NCI-H1092 treated with DMSO at 0.1 percent for 48 hours (cell line): ENCODE results near the gene SLC25A47.
"Not testable (repeated sequence)": the region's sequence is repeated elsewhere in the genome, so short reads cannot be mapped to it uniquely, and the experiment has no call there.

Source experiments
- DNase-seq: peaks from one replicate; lab custom pipeline; 2025; lab: John Stamatoyannopoulos, UW

Gene SLC25A47

DNA sequence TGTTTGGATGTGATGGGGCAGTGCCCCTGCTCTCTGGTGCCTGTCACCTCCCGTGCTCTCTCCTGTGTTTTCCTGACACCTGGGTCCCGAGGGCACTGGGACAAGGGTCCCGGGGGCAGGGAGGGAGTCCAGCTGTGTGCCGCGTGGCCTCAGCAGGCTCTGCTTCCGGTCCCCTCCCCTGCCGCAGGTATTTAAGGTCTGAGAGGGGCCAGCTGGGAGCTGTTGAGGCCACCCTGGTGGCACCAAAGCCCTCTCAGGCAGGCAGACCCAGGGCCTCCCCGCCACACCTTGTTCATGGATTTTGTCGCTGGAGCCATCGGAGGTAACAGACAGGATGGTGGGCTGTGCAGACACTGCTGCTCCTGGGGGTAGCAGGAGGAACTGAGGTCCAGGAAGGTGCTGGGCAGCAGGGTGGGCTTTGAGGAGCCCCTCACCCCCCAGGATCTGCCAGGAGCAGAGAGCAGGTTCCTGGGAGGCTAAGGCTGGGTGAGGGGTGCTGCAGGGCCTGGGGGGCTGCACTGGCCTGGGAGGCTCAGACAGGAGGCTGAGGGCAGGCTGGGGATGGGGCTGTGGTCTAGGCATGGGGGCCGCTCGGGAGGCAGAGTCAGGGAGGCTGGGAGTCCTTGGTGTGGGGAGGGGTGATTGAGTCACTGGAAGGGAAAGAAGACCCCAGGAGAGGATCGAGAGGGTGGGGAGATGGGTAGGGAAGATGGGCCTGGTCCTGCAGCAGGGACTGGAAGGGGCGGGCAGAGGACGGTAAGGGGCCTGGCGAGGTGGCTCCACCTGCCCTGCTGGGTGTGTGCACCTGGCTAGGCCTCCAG lies at the start of gene SLC25A47:
TSS of gene SLC25A47 (plus strand) at position 219 of the 821 bp plus-strand sequence. CDS start at position 295, 76 bp downstream.
- DNase-seq, result no peak

DNA sequence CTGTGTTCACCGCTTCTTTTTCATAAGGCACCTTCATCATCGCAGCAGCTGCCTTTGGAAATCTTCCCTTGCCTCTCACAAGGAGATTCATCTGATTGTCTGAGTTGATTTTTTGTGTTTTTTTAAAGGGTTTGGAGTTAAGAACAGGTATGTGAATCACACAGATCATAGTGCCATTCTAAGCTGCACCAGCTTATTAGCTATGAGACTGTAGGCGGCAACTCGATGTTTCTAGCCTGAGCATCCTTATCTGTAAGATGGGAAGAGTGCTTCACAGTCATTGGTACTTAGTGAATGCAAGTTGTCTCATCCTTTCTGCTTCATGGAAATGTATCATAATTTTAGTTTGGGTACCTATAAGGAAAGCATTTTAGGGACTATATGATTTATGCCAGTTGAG lies 48.9 kb upstream of the SLC25A47 start:
- DNase-seq, result no peak

DNA sequence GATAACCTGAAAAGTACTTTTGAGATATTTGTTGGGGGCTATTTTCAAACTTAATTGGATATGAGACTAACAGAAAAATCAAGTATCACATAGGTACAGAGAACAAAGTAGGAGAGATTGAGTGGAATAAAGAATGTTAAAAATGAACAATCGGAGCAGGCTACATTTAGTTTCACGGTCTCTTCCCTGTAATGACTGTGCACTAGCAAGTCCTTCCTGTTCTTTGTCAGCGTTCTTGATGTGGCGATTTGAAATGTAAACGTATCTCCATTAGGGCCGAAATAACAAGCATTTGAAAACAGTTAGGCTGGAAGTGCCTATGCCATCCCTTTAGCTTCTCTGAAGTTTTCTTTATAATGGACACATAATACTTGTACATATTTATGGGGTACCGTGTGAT lies 47.9 kb upstream of the SLC25A47 start:
- no peak for DNase-seq

- DNase-seq, result no peak
Measured at GRCh38 chr14:100278702-100279101, 44.4 kb upstream of the SLC25A47 start.

DNA sequence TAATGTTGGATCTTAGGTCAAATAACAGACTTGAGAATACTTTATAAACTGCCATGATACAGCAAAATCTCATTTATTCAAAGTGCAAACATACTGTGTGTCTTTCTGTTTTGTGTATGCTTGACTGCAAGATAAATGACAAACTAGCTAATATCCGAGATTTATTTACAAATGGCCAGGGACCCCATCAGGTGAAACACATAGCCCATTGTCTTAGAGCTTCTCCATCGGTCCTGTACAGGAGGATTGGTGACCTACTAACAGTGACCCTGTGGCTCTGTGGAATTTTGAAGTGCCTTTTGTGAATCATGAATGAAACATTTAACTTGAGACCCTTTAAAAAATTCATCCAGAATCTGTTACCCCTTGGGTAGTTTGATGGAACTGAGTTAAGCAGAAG lies 44.0 kb upstream of the SLC25A47 start:
- DNase-seq, result no peak

DNA sequence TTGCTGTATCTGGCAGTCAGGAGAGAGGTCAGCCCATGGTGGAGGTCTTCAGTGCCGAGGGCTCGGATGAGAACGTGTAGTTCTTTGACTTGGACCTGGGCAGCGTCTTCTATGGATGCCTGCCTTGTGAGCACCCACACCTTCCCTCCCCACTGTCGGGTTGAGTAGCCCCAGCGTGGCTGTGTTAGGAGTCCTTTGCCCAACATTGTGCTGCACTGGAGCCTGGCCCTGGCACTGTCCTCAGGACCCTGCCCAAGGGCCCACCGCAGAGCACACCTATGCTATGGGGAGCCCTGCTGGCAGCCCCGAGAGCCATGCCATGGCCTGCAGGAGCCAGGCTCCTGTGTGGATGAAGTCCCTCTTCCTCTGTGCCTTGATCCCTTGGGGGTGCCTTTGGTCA lies 43.6 kb upstream of the SLC25A47 start:
- no peak for DNase-seq

GRCh38 chr14:100281286-100282082 lies 41.7 kb upstream of the SLC25A47 start:
- DNase-seq, result no peak

DNA sequence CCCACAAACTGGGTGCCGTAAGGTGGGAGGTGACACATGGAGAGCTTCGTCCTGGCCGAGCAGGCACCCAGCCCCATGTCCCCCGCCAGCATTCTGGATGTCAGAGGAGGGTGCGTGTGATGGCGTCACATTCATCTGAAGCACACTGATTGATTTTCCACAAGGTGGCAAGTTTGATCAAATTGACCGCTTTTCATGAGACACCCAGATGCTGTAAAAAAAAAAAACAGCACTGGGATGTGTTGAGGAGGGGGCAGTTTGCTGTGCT lies 41.1 kb upstream of the SLC25A47 start:
- DNase-seq, result no peak

GRCh38 chr14:100282766-100283419 lies 40.2 kb upstream of the SLC25A47 start:
- DNase-seq, result no peak

DNA sequence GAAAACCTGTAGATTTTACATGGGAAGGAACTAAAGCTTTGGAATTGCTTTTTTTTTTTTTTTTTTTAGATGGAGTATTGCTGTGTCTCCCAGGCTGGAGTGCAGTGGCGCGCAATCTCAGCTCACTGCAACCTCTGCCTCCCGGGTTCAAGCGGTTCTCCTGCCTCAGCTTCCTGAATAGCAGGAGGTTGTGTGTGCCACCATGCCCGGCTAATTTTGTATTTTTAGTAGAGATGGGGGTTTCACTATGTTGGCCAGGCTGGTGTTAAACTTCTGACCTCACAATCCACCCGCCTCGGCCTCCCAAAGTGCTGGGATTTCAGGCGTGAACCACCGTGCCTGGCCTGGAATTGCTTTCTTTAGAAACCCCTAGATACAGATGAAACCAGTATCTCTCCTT lies 39.7 kb upstream of the SLC25A47 start:
- not testable (repeated sequence) for DNase-seq

DNA sequence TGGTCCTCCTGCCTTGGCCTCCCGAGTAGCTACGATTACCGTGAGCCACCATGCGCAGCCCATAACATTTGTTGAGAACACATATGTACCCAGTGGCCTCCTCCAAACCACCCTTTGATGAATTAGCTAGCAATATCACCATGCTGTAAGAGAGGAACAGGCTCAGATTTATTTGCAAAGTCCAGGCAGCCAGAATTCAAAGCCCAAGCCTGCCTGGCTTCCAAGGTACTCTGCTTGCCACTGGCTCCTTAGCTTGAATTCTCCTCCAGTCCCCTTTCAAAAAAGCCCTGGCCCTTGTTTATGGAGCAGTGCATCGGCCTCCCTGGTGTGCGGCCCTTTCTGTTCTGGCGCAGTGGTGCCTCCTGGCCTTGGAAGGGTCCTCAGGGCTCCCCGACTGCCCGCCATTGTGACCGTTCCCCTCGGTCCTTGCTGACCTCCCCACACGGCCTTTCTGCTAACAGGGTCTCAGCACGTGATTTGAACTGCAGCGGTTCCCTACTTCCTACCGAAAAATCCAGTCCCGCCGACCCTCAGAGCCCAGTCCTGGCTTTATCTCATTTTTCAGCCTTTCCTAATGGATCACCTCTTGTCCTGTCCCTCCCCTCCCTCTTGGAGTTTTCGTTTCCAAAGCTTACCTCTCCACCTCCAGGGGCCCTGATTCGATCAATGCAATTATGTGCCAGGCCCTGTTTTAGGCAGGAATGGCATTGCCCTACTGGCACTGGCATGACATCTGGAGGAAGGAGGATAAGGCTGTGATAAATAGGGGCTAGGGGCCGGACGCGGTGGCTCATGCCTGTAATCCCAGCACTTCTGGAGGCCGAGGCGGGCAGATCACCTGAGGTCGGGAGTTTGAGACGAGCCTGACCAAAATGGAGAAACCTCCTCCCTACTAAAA lies 38.9 kb upstream of the SLC25A47 start:
- DNase-seq, result no peak

DNA sequence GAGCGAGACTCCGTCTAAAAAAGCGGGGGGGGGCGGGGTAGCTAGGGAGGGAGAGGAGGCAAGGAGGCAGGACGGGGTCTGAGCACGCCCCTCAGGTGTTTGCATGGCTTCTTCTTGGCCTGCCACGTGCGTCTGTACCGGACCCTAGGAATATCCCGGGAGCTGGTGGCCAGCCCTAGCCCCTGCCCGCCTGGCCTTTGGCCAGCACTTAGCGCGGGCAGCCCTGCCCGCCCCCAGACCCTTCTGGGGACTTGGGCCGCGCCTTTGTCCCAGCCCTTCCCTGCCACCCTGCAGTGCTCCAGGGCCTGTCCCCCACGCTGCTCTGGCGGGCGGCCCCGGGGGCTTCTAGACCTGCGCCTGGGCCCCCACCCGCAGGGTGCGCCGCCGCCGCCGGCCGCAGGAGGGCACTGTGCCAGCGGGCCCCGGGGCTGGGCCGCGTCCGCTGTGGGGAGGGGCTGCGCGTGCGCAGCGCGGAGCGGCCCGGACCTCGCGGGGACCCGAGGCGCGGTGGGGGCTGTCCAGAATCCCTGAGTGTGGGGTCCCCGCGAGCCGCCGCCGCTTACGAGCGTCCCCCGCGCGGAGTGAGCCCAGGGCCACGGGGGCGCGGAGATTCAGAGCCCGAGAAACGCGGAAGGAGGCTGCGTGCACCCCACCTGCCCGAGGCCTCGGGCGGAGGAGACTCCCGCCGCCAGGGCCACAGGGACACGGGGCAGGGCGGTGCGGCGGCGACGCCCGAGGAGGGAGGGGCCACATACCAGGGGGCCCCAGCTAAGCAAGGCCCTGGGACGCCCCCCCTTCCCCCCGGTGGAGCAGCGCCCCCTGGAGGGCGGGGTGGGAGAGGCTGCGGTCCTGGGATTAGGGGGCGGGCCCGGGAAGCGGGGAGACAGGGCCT lies 37.9 kb upstream of the SLC25A47 start:
- peak; percentile 41 for DNase-seq

DNA sequence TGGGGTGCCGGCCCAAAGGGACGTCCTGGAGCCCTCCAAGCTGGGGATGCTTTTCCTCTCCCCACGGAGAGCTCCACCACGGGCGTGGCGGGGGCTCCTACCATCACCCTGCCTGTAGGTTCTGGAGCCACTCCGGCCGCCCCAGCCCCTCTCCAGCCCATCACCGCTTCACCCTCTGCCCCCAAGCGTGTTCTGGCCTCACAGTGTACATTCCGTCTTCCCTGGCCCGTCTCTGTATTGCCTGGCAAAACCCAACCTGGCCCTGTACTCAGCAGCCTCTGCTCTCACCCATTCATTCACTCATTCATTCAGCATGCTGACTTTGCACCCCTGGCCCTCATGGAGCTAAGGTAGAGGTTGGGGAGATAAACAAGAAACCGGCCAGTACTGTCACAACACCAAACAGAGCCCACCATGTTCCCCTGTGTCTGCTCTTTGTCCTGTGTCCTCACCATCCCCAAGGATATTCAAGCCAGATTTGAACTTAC lies 37.2 kb upstream of the SLC25A47 start:
- DNase-seq, result no peak

DNA sequence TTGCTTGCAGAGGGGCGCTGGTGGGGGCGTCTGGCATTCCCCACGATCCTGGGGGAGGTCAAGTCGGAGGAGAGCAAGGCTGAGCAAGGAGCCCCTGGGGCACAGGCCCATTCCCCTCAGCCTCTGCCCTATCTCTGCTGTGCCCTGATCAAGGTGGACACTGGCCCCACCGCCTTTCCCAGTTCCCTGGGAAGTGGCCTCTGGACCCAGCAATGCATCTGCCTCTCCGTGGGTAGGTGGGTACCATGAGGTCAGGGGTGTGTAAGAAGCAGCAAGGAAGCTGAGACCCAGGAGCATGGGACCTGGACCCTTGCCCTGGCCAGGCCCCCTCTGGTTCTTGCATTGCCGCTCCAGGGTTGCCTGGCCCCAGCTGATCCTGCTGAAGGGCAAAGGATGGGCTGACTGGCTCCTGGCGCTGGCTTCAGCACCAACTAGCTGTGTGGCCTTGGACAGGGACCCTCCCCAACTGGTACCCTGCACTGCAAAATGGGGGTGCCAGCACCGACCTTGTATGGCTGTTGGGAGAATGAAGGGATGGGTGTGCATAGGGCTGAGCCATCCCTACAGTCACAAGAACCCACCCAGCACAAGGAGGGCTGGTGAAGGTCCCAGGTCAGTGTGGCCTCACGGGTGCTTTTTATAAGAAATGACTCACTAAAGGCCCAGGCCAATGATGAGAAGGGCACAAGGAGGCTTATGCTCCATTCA lies 36.5 kb upstream of the SLC25A47 start:
- no peak for DNase-seq

GRCh38 chr14:100287202-100287997 lies 35.7 kb upstream of the SLC25A47 start:
- DNase-seq, result no peak

- not testable (repeated sequence) for DNase-seq
Measured at GRCh38 chr14:100287998-100288295, 35.2 kb upstream of the SLC25A47 start.

GRCh38 chr14:100288382-100289185 lies 34.6 kb upstream of the SLC25A47 start:
- DNase-seq, result no peak

GRCh38 chr14:100289916-100290606 lies 33.1 kb upstream of the SLC25A47 start:
- no peak for DNase-seq
